ENCODE results near the gene C17orf114.

Gene C17orf114

GRCh38 chr17:4823373-4824089, 21.4 kb upstream of the C17orf114 start:
- H3K79me2 ChIP-seq (ENCODE audit: insufficient read depth, low read depth, low read length): no peaks in the 10 kb centered on the region
- no peaks in the 10 kb centered on the region for H4K20me1 ChIP-seq (ENCODE audit: insufficient read depth, low read length)
- no peak overlapping the region for H2AFZ ChIP-seq (ENCODE audit: low read length)
- no peak for DNase-seq (ENCODE audit: low spot score)
- POLR2A ChIA-PET: no interaction called here
- intact Hi-C loops (cut with micrococcal nuclease; ENCODE audit: unreplicated experiment): no loop called here
- H3K9me3 ChIP-seq (ENCODE audit: low read length): no peaks in the 10 kb centered on the region
- H3K36me3 ChIP-seq (ENCODE audit: insufficient read depth, low read length): no peaks in the 10 kb centered on the region
- no peak overlapping the region for H3K27ac ChIP-seq (ENCODE audit: low read depth, low read length, poor library complexity, severe bottlenecking)
- H3K9me2 ChIP-seq (ENCODE audit: insufficient read depth, low read length): no peaks in the 10 kb centered on the region
- CTCF ChIA-PET (ENCODE audit: unreplicated experiment): no interaction called here
- BruUV-seq (replicated peaks): no TSS peak
- H3K4me3 ChIP-seq (ENCODE audit: low read depth, low read length, poor library complexity, severe bottlenecking): no peak overlapping the region
- H3K4me2 ChIP-seq (ENCODE audit: low read length): no peak overlapping the region
- H3K4me1 ChIP-seq (ENCODE audit: insufficient read depth, low read length, poor library complexity, severe bottlenecking): no peaks in the 10 kb centered on the region
- TF ChIP-seq EZH2phosphoT487 (IDR thresholded peaks at IDR 0.05; ENCODE audit: borderline replicate concordance, low read depth, low read length) (no peak), CTCF (conservative IDR thresholded peaks at IDR 0.05; ENCODE audit: low read length) (no peak)

GRCh38 chr17:4822835-4823234, 20.7 kb upstream of the C17orf114 start:
- Histone ChIP-seq H3K36me3 (ENCODE audit: insufficient read depth, low read length) (no peaks in the 10 kb centered on the region), H3K4me3 (ENCODE audit: low read depth, low read length, poor library complexity, severe bottlenecking) (no peak overlapping the region), H3K27ac (ENCODE audit: low read depth, low read length, poor library complexity, severe bottlenecking) (no peak overlapping the region), H2AFZ (ENCODE audit: low read length) (no peak overlapping the region), H3K4me1 (ENCODE audit: insufficient read depth, low read length, poor library complexity, severe bottlenecking) (no peaks in the 10 kb centered on the region), H4K20me1 (ENCODE audit: insufficient read depth, low read length) (no peaks in the 10 kb centered on the region), H3K9me2 (ENCODE audit: insufficient read depth, low read length) (no peaks in the 10 kb centered on the region), H3K4me2 (ENCODE audit: low read length) (no peak overlapping the region), H3K9me3 (ENCODE audit: low read length) (no peaks in the 10 kb centered on the region), H3K79me2 (ENCODE audit: insufficient read depth, low read depth, low read length) (no peaks in the 10 kb centered on the region)
- DNase-seq (ENCODE audit: low spot score): no peak
- TF ChIP-seq EZH2phosphoT487 (IDR thresholded peaks at IDR 0.05; ENCODE audit: borderline replicate concordance, low read depth, low read length) (no peak), CTCF (conservative IDR thresholded peaks at IDR 0.05; ENCODE audit: low read length) (no peak)
- BruUV-seq (replicated peaks): no TSS peak
- ChIA-PET POLR2A (no interaction called here), CTCF (ENCODE audit: unreplicated experiment) (no interaction called here)
- intact Hi-C loops (cut with micrococcal nuclease; ENCODE audit: unreplicated experiment): no loop called here

- ChIA-PET POLR2A (no interaction called here), CTCF (ENCODE audit: unreplicated experiment) (no interaction called here)
- no TSS peak for BruUV-seq (replicated peaks)
- no peaks in the 10 kb centered on the region for H3K9me3 ChIP-seq (ENCODE audit: low read length)
- H3K79me2 ChIP-seq (ENCODE audit: insufficient read depth, low read depth, low read length): no peaks in the 10 kb centered on the region
- no peak for DNase-seq (ENCODE audit: low spot score)
- no peak overlapping the region for H2AFZ ChIP-seq (ENCODE audit: low read length)
- intact Hi-C loops (cut with micrococcal nuclease; ENCODE audit: unreplicated experiment): no loop called here
- H3K4me2 ChIP-seq (ENCODE audit: low read length): no peak overlapping the region
- H3K36me3 ChIP-seq (ENCODE audit: insufficient read depth, low read length): no peaks in the 10 kb centered on the region
- H3K27ac ChIP-seq (ENCODE audit: low read depth, low read length, poor library complexity, severe bottlenecking): no peak overlapping the region
- no peaks in the 10 kb centered on the region for H4K20me1 ChIP-seq (ENCODE audit: insufficient read depth, low read length)
- no peaks in the 10 kb centered on the region for H3K9me2 ChIP-seq (ENCODE audit: insufficient read depth, low read length)
- H3K4me3 ChIP-seq (ENCODE audit: low read depth, low read length, poor library complexity, severe bottlenecking): no peak overlapping the region
- no peak for TF ChIP-seq EZH2phosphoT487 (IDR thresholded peaks at IDR 0.05; ENCODE audit: borderline replicate concordance, low read depth, low read length)
- TF ChIP-seq CTCF (conservative IDR thresholded peaks at IDR 0.05; ENCODE audit: low read length): no peak
- no peaks in the 10 kb centered on the region for H3K4me1 ChIP-seq (ENCODE audit: insufficient read depth, low read length, poor library complexity, severe bottlenecking)
Observed at GRCh38 chr17:4818276-4818675, 16.1 kb upstream of the C17orf114 start.

Data from OCI-LY7 (cell line).